Measurements from ENCODE around the gene TP53RK.

Gene TP53RK

GRCh38 chr20:46689754-46690085, 476 bp upstream of the TP53RK start (continued):
- no peak for TF ChIP-seq ZNF26 (tag by site-specific recombination; IDR thresholded peaks at IDR 0.05)
- TF ChIP-seq ZNF433 (tag by site-specific recombination; IDR thresholded peaks at IDR 0.05; ENCODE audit: low read depth): no peak
- TF ChIP-seq ZBTB8A (tag by site-specific recombination; IDR thresholded peaks at IDR 0.05): no peak
- TF ChIP-seq ZNF518A (tag by site-specific recombination; conservative IDR thresholded peaks at IDR 0.05; ENCODE audit: low read depth): peak; percentile 61; the same call in 1 of the 2 replicates
- TF ChIP-seq PRDM10 (tag by site-specific recombination; IDR thresholded peaks at IDR 0.05): no peak

GRCh38 chr20:46688151-46689081, 828 bp downstream of the TP53RK start:
- no peaks in the 10 kb centered on the region for H3K4me1 ChIP-seq (ENCODE audit: control insufficient read depth, insufficient read depth, low read length)
- ChIA-PET CTCF (interaction anchor here (0.5 to 1.8 kb wide), 5 partner anchors 12 to 674 kb away, joined by 3 to 5 read pairs (median 3); no protein-coding TSS in a partner anchor), POLR2A (interaction anchor here (0.6 to 1.6 kb wide), 3 partner anchors 14 to 628 kb away, joined by 3 to 4 read pairs (median 3); no protein-coding TSS in a partner anchor)
- H3K4me3 ChIP-seq (ENCODE audit: low read depth, low read length): peak overlapping the region; percentile 87
- no peak for TF ChIP-seq ZFHX2 (tag by site-specific recombination; conservative IDR thresholded peaks at IDR 0.05)
- TF ChIP-seq PBX3 (CRISPR knock-in tag; IDR thresholded peaks at IDR 0.05): no peak
- TF ChIP-seq MZF1 (tag by site-specific recombination; IDR thresholded peaks at IDR 0.05; ENCODE audit: borderline replicate concordance): peak; percentile 57; the same call in 1 of the 2 replicates
- no peak; the same call in 1 of the 2 replicates for TF ChIP-seq SCRT1 (tag by site-specific recombination; IDR thresholded peaks at IDR 0.05; ENCODE audit: borderline replicate concordance)
- 0 out of 2 replicates have a peak, but pooled peaks have one; percentile 18 for TF ChIP-seq ZNF366 (tag by site-specific recombination; conservative IDR thresholded peaks at IDR 0.05)
- TF ChIP-seq ZNF335 (tag by site-specific recombination; conservative IDR thresholded peaks at IDR 0.05): peak; percentile 75
- TF ChIP-seq SCRT2 (tag by site-specific recombination; IDR thresholded peaks at IDR 0.05): peak; percentile 76
- TF ChIP-seq ZNF610 (tag by site-specific recombination; IDR thresholded peaks at IDR 0.05; ENCODE audit: borderline replicate concordance): no peak
- no peak for TF ChIP-seq ZNF529 (tag by site-specific recombination; IDR thresholded peaks at IDR 0.05; ENCODE audit: insufficient replicate concordance)
- H3K9me3 ChIP-seq (ENCODE audit: control insufficient read depth, insufficient read depth, low read depth, low read length): no peaks in the 10 kb centered on the region
- peak overlapping the region; percentile 84 for H3K27ac ChIP-seq (ENCODE audit: extremely low read depth, low read depth, low read length)
- peaks cover 0 to 28% of the 10 kb centered on the region in 2 experiments; a peak in 1 of 3 replicates for H3K36me3 ChIP-seq (ENCODE audit: control insufficient read depth in 2 of 2, insufficient read depth in 1 of 2, low read length in 2 of 2)
